Muscle of leg (tissue), 11 donors: ENCODE results near the gene MAP3K13. TPM values are rescaled to one million over a fixed set of nuclear protein-coding genes. Genes with fewer than 3 reads are reported as not detected.

Experiments used
- DNase-seq: peaks from one replicate; pipeline ENCODE4 v3.0.0; 2013
- H3K27ac ChIP-seq: one replicate; pipeline ENCODE4 v1.5.1; 2013; ENCODE audit warnings: mild to moderate bottlenecking, low read length, control low read depth
- H3K27me3 ChIP-seq: one replicate; pipeline ENCODE4 v1.6.1; 2013; ENCODE audit warnings: low read length; ENCODE audit not compliant: control insufficient read depth, insufficient read depth
- H3K36me3 ChIP-seq: one replicate; pipeline ENCODE4 v1.6.1; 2013; ENCODE audit warnings: low read length; ENCODE audit not compliant: control insufficient read depth, insufficient read depth
- H3K4me1 ChIP-seq: one replicate; pipeline ENCODE4 v1.6.1; 2013; ENCODE audit warnings: low read length; ENCODE audit not compliant: control insufficient read depth, insufficient read depth
- H3K4me3 ChIP-seq: one replicate; pipeline ENCODE4 v1.5.1; 2013; ENCODE audit warnings: low read length, control low read depth
- H3K9me3 ChIP-seq: replicated peaks from 2 replicates; pipeline ENCODE4 v1.6.1; 2013; ENCODE audit warnings: low read depth, low read length; ENCODE audit not compliant: control insufficient read depth
- WGBS: methylation state at CpG from one replicate; pipeline ENCODE4 v1.1.5; 2013; ENCODE audit warnings: missing lambda C conversion rate; ENCODE audit not compliant: insufficient coverage; 5-methylcytosine and 5-hydroxymethylcytosine counted together
- polyA plus RNA-seq, 8 donors: library from polyadenylated mRNA; unstranded; fragments of 120-200 nt; gene quantifications; one replicate each; pipeline versions ENCODE4 v1.2.1 to v1.2.3, GENCODE V29; 2013; ENCODE audit warnings: inconsistent platforms in 1 of 8, low replicate concordance in 1 of 8; ENCODE audit not compliant: insufficient read length in 8 of 8, insufficient read depth in 1 of 8
- total RNA-seq: library from RNA; stranded (reverse); fragments of 120-200 nt; gene quantifications from one replicate; pipeline ENCODE4 v1.2.4, GENCODE V29; 2013

The MAP3K13 gene
- total and polyA plus RNA-seq, 9 donors: 12.4 to 22.7 (median 14.1) TPM

DNA sequence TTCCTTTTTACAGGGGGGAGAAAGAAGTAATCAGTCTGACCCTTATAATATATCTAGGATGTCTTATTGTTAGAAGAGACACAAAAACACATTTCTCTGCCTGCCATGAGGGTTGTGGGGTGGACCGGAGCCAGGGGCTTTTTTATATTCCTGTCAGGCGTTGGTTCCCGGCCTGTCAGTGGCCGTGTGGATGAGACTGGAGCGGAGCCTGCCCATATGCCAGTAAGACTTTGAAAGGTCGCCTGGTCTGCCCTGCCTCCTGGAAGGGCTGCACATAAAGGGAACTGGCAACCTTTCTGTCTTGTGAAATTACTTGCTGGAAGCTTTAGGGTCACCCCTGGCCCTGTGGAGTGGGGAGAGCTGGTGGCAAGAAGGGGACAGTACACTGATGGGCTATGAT, 34.7 kb downstream of the MAP3K13 start:
- H3K4me1 ChIP-seq: peaks cover 2% of the 10 kb centered on the region
- H3K4me3 ChIP-seq: no peak overlapping the region
- H3K36me3 ChIP-seq: no peaks in the 10 kb centered on the region
- no peaks in the 10 kb centered on the region for H3K27me3 ChIP-seq
- 55% methylated on average over 6 of the region's 6 CpGs for WGBS
- DNase-seq: no peak
- H3K9me3 ChIP-seq: no peaks in the 10 kb centered on the region
- H3K27ac ChIP-seq: no peak overlapping the region

DNA sequence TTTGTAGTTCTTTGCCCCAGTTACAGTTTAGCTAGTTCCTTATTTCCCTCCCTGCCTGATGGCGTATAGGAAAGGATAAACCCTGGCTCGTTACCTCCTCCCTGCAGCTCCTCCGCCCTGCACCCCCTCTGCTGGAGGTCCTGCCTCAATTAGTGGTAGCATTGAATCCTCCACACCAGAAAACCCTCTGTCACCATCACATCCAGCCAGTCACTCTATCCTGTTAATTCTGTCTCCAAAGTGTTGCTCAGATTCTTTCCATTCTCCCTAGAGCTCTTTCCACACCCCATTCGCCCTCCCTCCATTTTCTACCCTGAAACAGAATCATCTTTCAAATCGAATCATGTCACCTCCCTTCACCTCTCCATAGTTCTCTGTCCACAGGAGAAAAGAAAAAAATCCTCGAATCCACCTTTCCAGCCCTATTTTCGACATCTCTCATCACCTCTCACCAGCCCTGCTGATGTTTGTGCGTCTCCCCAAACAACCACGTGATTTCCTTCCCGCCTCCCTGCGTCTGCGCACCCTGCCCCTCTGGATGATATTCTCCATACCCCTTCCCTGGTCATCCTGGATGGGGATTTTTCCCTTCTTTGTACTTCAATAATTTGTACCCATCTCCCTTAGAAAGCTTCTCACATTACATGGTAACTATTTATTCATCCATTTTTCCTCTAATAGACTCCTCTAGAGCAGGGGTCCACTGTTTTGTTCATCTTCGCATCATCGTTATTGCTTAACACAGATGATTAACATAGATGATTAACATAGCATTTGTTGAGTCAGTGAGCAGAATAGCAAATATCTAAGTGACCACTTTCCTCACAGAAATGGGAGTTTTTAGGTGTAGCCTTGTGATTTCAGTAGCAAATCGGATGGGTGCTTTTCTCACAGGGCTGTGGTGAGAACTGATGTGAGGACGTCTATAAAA, 37.1 kb downstream of the MAP3K13 start:
- H3K9me3 ChIP-seq: no peaks in the 10 kb centered on the region
- no peaks in the 10 kb centered on the region for H3K36me3 ChIP-seq
- 81% methylated on average over 6 of the region's 16 CpGs for WGBS
- H3K4me3 ChIP-seq: no peak overlapping the region
- DNase-seq: no peak
- H3K4me1 ChIP-seq: peaks cover 3% of the 10 kb centered on the region
- H3K27me3 ChIP-seq: no peaks in the 10 kb centered on the region
- H3K27ac ChIP-seq: no peak overlapping the region

DNA sequence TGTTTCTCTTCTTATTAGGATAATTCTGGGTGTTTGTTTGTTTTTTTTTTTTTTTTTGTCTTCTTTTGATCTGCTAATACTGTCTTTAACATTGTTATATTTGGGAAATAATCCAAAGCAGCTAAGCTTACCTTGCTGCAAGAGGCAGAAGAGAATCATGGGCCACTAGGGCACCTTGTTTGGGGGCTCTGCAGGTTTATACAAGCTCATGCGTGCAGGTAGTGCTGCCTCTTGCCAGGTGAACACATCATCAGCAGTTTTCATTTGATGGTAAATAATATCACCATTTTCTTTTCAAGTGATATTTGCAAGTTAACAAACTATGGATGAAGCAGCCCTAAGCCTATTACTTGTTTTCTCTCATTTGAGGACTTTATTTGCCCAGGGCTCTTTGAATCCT, 37.9 kb downstream of the MAP3K13 start:
- no peak overlapping the region for H3K4me3 ChIP-seq
- no peaks in the 10 kb centered on the region for H3K27me3 ChIP-seq
- H3K36me3 ChIP-seq: no peaks in the 10 kb centered on the region
- no peak for DNase-seq
- no CpG with 5 or more reads among the region's 1 CpG for WGBS
- no peaks in the 10 kb centered on the region for H3K9me3 ChIP-seq
- no peak overlapping the region for H3K27ac ChIP-seq
- H3K4me1 ChIP-seq: peaks cover 3% of the 10 kb centered on the region

- no CpG with 5 or more reads among the region's 7 CpGs for WGBS
- Histone ChIP-seq H3K36me3 (no peaks in the 10 kb centered on the region), H3K27ac (no peak overlapping the region), H3K4me1 (peaks cover 3% of the 10 kb centered on the region), H3K4me3 (no peak overlapping the region), H3K9me3 (no peaks in the 10 kb centered on the region), H3K27me3 (no peaks in the 10 kb centered on the region)
- no peak for DNase-seq
Measured at GRCh38 chr3:185401319-185401955, 38.5 kb downstream of the MAP3K13 start.

- no peak overlapping the region for H3K4me3 ChIP-seq
- peaks cover 3% of the 10 kb centered on the region for H3K4me1 ChIP-seq
- H3K36me3 ChIP-seq: no peaks in the 10 kb centered on the region
- DNase-seq: peak; percentile 69
- no peaks in the 10 kb centered on the region for H3K27me3 ChIP-seq
- 56% methylated on average over 2 of the region's 5 CpGs for WGBS
- H3K27ac ChIP-seq: no peak overlapping the region
- H3K9me3 ChIP-seq: no peaks in the 10 kb centered on the region
Measured at GRCh38 chr3:185402561-185402960, 39.6 kb downstream of the MAP3K13 start.

DNA sequence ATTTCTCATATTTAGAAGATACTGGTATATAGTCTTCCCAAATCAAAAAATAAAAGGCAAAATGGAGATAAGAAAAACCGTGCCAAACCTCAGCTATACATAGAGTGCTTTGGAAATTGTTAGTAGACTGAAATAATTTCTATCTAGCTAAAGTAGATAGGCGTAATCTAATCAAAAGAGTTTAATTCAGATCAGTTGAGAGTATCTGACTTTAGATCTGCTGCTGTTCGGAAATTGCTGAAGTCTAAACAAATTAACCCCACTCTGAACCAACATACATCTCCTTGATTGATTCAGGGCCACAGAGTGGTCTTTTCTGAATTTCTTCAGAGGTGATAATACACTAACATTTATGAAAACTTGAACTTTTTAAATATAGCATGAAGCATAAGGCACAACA, 40.1 kb downstream of the MAP3K13 start:
- peaks cover 3% of the 10 kb centered on the region for H3K4me1 ChIP-seq
- H3K4me3 ChIP-seq: no peak overlapping the region
- H3K27ac ChIP-seq: no peak overlapping the region
- no peaks in the 10 kb centered on the region for H3K36me3 ChIP-seq
- no peak for DNase-seq
- WGBS: no CpG with 5 or more reads among the region's 3 CpGs
- no peaks in the 10 kb centered on the region for H3K9me3 ChIP-seq
- H3K27me3 ChIP-seq: no peaks in the 10 kb centered on the region

- 93% methylated on average over 2 of the region's 4 CpGs for WGBS
- DNase-seq: no peak
Measured at GRCh38 chr3:185405243-185405642, 42.3 kb downstream of the MAP3K13 start.

GRCh38 chr3:185405664-185406063, 42.7 kb downstream of the MAP3K13 start:
- peaks cover 3% of the 10 kb centered on the region for H3K4me1 ChIP-seq
- no peaks in the 10 kb centered on the region for H3K27me3 ChIP-seq
- no peak for DNase-seq
- H3K27ac ChIP-seq: no peak overlapping the region
- 55% methylated on average over 3 of the region's 3 CpGs for WGBS
- no peaks in the 10 kb centered on the region for H3K36me3 ChIP-seq
- H3K4me3 ChIP-seq: no peak overlapping the region
- no peaks in the 10 kb centered on the region for H3K9me3 ChIP-seq

More at GRCh38 chr3:185405243-185405642, 42.3 kb downstream of the MAP3K13 start:
- H3K27ac ChIP-seq: no peak overlapping the region
- no peak overlapping the region for H3K4me3 ChIP-seq
- H3K36me3 ChIP-seq: no peaks in the 10 kb centered on the region
- H3K4me1 ChIP-seq: peaks cover 3% of the 10 kb centered on the region
- H3K9me3 ChIP-seq: no peaks in the 10 kb centered on the region
- H3K27me3 ChIP-seq: no peaks in the 10 kb centered on the region

DNA sequence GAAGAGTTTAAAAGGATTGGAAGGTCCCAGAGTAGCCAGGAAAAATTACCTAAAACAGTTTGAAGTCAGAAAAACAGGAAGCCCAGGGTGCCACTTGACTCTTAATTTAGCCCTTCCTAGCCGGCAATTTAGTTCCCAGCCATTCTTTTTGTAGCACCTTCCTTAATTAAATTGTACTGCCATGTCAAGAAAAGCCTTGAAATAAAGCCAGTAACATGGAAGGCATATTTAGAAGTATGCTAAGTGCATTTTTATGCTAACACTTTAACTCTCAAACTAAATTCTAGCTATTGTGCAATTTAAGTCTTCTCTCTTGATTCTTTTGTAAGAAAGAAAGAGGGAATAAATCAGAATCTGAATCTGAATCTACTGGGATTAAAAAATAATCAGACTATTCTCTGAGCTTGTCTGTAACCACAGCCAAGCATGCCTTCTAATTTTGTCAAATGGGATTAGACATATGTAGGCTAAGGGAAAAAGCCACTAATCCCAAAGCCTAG, 43.2 kb downstream of the MAP3K13 start:
- H3K4me3 ChIP-seq: no peak overlapping the region
- H3K9me3 ChIP-seq: no peaks in the 10 kb centered on the region
- no CpG with 5 or more reads among the region's 1 CpG for WGBS
- H3K4me1 ChIP-seq: peaks cover 3% of the 10 kb centered on the region
- H3K27ac ChIP-seq: no peak overlapping the region
- no peaks in the 10 kb centered on the region for H3K27me3 ChIP-seq
- no peaks in the 10 kb centered on the region for H3K36me3 ChIP-seq
- no peak for DNase-seq

DNA sequence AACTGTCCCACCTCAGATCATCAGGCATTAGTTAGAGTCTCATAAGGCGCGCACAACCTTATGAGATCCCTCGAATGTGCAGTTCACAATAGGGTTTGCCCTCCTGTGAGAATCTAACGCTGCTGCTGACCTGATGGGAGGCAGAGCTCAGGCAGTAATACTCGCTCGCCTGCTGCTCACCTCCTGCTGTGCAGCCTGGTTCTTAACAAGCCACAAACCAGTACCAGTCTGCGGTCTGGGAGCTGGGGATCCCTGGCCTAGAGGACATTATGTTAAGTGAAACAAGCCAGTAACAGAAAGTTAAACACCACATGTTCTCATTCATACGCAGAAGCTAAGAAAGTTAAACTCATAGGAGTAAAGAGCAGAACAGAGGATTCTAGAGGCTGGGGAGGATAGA, 47.0 kb downstream of the MAP3K13 start:
- no peaks in the 10 kb centered on the region for H3K27me3 ChIP-seq
- no peaks in the 10 kb centered on the region for H3K4me1 ChIP-seq
- H3K36me3 ChIP-seq: no peaks in the 10 kb centered on the region
- 56% methylated on average over 4 of the region's 8 CpGs for WGBS
- no peak overlapping the region for H3K4me3 ChIP-seq
- DNase-seq: no peak
- no peak overlapping the region for H3K27ac ChIP-seq
- H3K9me3 ChIP-seq: no peaks in the 10 kb centered on the region
